Measurements from ENCODE around the gene MVB12B.

The MVB12B gene

GRCh38 chr9:126335837-126336735, 9.5 kb downstream of the MVB12B start:
- Mint-ChIP-seq H3K27me3 (no peaks in the 10 kb centered on the region), H3K4me3 (no peak overlapping the region), H3K36me3 (peaks cover under 1% of the 10 kb centered on the region), H3K9me3 (no peaks in the 10 kb centered on the region), H3K27ac (no peak overlapping the region), H3K4me1 (peaks cover 13% of the 10 kb centered on the region)

- H3K36me3 Mint-ChIP-seq, result peaks cover 4% of the 10 kb centered on the region
- H3K27me3 Mint-ChIP-seq, result no peaks in the 10 kb centered on the region
- no peak overlapping the region for H3K27ac Mint-ChIP-seq
- no peaks in the 10 kb centered on the region for H3K9me3 Mint-ChIP-seq
- H3K4me1 Mint-ChIP-seq, result peaks cover 13% of the 10 kb centered on the region
- H3K4me3 Mint-ChIP-seq, result no peak overlapping the region
Measured at GRCh38 chr9:126336736-126337325, 10.2 kb downstream of the MVB12B start.

- Mint-ChIP-seq H3K9me3 (no peaks in the 10 kb centered on the region), H3K27ac (no peak overlapping the region), H3K36me3 (peaks cover 4% of the 10 kb centered on the region), H3K27me3 (no peaks in the 10 kb centered on the region), H3K4me1 (peaks cover 13% of the 10 kb centered on the region), H3K4me3 (no peak overlapping the region)
Measured at GRCh38 chr9:126337729-126338372, 11.2 kb downstream of the MVB12B start.

GRCh38 chr9:126338945-126339344, 12.3 kb downstream of the MVB12B start:
- Mint-ChIP-seq H3K27ac (no peak overlapping the region), H3K4me1 (peaks cover 13% of the 10 kb centered on the region), H3K9me3 (no peaks in the 10 kb centered on the region), H3K4me3 (no peak overlapping the region), H3K36me3 (peaks cover 4% of the 10 kb centered on the region), H3K27me3 (no peaks in the 10 kb centered on the region)

- peaks cover 7% of the 10 kb centered on the region for H3K36me3 Mint-ChIP-seq
- no peak overlapping the region for H3K4me3 Mint-ChIP-seq
- no peaks in the 10 kb centered on the region for H3K27me3 Mint-ChIP-seq
- H3K4me1 Mint-ChIP-seq, result peaks cover 13% of the 10 kb centered on the region
- H3K9me3 Mint-ChIP-seq, result no peaks in the 10 kb centered on the region
- H3K27ac Mint-ChIP-seq, result no peak overlapping the region
Measured at GRCh38 chr9:126341426-126341825, 14.8 kb downstream of the MVB12B start.

- peaks cover 13% of the 10 kb centered on the region for H3K4me1 Mint-ChIP-seq
- no peak overlapping the region for H3K27ac Mint-ChIP-seq
- H3K9me3 Mint-ChIP-seq, result no peaks in the 10 kb centered on the region
- no peak overlapping the region for H3K4me3 Mint-ChIP-seq
- H3K27me3 Mint-ChIP-seq, result no peaks in the 10 kb centered on the region
- peaks cover 7% of the 10 kb centered on the region for H3K36me3 Mint-ChIP-seq
Measured at GRCh38 chr9:126341902-126342301, 15.3 kb downstream of the MVB12B start.

- Mint-ChIP-seq H3K4me1 (peaks cover 13% of the 10 kb centered on the region), H3K9me3 (no peaks in the 10 kb centered on the region), H3K36me3 (peaks cover 7% of the 10 kb centered on the region), H3K27ac (no peak overlapping the region), H3K27me3 (no peaks in the 10 kb centered on the region), H3K4me3 (no peak overlapping the region)
Measured at GRCh38 chr9:126342621-126343031, 16.0 kb downstream of the MVB12B start.

GRCh38 chr9:126343271-126343700, 16.7 kb downstream of the MVB12B start:
- Mint-ChIP-seq H3K36me3 (peaks cover 7% of the 10 kb centered on the region), H3K4me3 (no peak overlapping the region), H3K27me3 (no peaks in the 10 kb centered on the region), H3K9me3 (no peaks in the 10 kb centered on the region), H3K27ac (no peak overlapping the region), H3K4me1 (peaks cover 13% of the 10 kb centered on the region)

GRCh38 chr9:126346031-126346430, 19.4 kb downstream of the MVB12B start:
- no peak overlapping the region for H3K4me3 Mint-ChIP-seq
- H3K4me1 Mint-ChIP-seq, result peaks cover 5% of the 10 kb centered on the region
- H3K36me3 Mint-ChIP-seq, result peaks cover 16% of the 10 kb centered on the region
- H3K27me3 Mint-ChIP-seq, result no peaks in the 10 kb centered on the region
- no peak overlapping the region for H3K27ac Mint-ChIP-seq
- H3K9me3 Mint-ChIP-seq, result peaks cover 1% of the 10 kb centered on the region

- Mint-ChIP-seq H3K4me1 (peaks cover 5% of the 10 kb centered on the region), H3K27me3 (no peaks in the 10 kb centered on the region), H3K27ac (no peak overlapping the region), H3K9me3 (peaks cover 5% of the 10 kb centered on the region), H3K4me3 (no peak overlapping the region), H3K36me3 (peaks cover 15% of the 10 kb centered on the region)
Measured at GRCh38 chr9:126347093-126347492, 20.5 kb downstream of the MVB12B start.

GRCh38 chr9:126347911-126348760, 21.5 kb downstream of the MVB12B start:
- no peak overlapping the region for H3K27ac Mint-ChIP-seq

GRCh38 chr9:126348911-126349550, 22.4 kb downstream of the MVB12B start:
- peaks cover 8% of the 10 kb centered on the region for H3K4me1 Mint-ChIP-seq
- H3K36me3 Mint-ChIP-seq, result peaks cover 17% of the 10 kb centered on the region
- no peak overlapping the region for H3K4me3 Mint-ChIP-seq
- no peaks in the 10 kb centered on the region for H3K27me3 Mint-ChIP-seq
- H3K9me3 Mint-ChIP-seq, result peaks cover 5% of the 10 kb centered on the region
- H3K27ac Mint-ChIP-seq, result no peak overlapping the region

More at GRCh38 chr9:126347911-126348760, 21.5 kb downstream of the MVB12B start:
- Mint-ChIP-seq H3K4me1 (peaks cover 8% of the 10 kb centered on the region), H3K36me3 (peaks cover 17% of the 10 kb centered on the region), H3K9me3 (peaks cover 5% of the 10 kb centered on the region), H3K27me3 (no peaks in the 10 kb centered on the region), H3K4me3 (no peak overlapping the region)

- no peak overlapping the region for H3K27ac Mint-ChIP-seq
- peaks cover 16% of the 10 kb centered on the region for H3K36me3 Mint-ChIP-seq
- peaks cover 3% of the 10 kb centered on the region for H3K4me1 Mint-ChIP-seq
Measured at GRCh38 chr9:126354887-126355770, 28.5 kb downstream of the MVB12B start.

GRCh38 chr9:126357074-126357473, 30.4 kb downstream of the MVB12B start:
- Mint-ChIP-seq H3K27me3 (no peaks in the 10 kb centered on the region), H3K36me3 (peaks cover 18% of the 10 kb centered on the region), H3K4me3 (no peak overlapping the region), H3K4me1 (peaks cover 3% of the 10 kb centered on the region), H3K27ac (no peak overlapping the region), H3K9me3 (peaks cover 21% of the 10 kb centered on the region)

More at GRCh38 chr9:126354887-126355770, 28.5 kb downstream of the MVB12B start:
- Mint-ChIP-seq H3K9me3 (peaks cover 11% of the 10 kb centered on the region), H3K27me3 (no peaks in the 10 kb centered on the region), H3K4me3 (no peak overlapping the region)
